ENCODE measurements around the gene SLC13A3. TPM values are rescaled to one million over a fixed set of nuclear protein-coding genes. Genes with fewer than 3 reads are reported as not detected.

SLC13A3 gene
- total and polyA plus RNA-seq, 12 donors, result 0.13 to 1.2 (median 0.58) TPM

DNA sequence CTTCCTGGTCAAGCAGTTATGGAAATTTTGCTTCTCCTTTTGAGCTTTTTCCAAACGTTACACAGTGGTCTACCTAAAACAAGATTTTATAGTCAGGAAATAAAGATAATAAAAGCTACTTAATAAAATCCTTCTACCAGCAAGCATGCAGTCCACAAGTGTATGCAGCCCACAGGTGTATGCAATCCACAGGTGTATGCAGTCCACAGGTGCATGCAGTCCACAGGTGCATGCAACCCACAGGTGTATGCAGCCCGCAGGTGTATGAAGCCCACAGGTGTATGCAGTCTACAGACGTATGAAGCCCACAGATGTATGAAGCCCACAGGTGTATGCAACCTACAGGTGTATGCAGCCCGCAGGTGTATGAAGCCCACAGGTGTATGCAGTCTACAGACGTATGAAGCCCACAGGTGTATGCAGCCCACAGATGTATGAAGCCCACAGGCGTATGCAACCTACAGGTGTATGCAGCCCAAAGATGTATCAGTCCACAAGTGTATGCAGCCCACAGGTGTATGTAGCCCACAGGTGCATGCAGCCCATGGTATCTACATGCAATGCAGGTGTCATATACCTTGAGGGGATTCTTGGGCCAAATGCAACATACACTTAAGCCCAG is 74.4 kb downstream of the SLC13A3 start:
- WGBS, 2 donors, result 80 to 85% methylated on average over 6 of the region's 6 CpGs
- TF ChIP-seq CTCF (IDR thresholded peaks at IDR 0.05), result no peak
- ATAC-seq (peak in 1 of 8 donors; percentile 42), DNase-seq (no peak)
- H3K4me3 ChIP-seq, result no peak overlapping the region
- H3K27me3 ChIP-seq, result no peaks in the 10 kb centered on the region
- H3K4me1 ChIP-seq, result peaks cover 0 to 12% (median 3%) of the 10 kb centered on the region in 9 donors
- no peaks in the 10 kb centered on the region for H3K36me3 ChIP-seq
- intact Hi-C loops (cut with DNase I), result no loop called here
- no peak overlapping the region for H3K27ac ChIP-seq
- H3K9me3 ChIP-seq, result no peaks in the 10 kb centered on the region

DNA sequence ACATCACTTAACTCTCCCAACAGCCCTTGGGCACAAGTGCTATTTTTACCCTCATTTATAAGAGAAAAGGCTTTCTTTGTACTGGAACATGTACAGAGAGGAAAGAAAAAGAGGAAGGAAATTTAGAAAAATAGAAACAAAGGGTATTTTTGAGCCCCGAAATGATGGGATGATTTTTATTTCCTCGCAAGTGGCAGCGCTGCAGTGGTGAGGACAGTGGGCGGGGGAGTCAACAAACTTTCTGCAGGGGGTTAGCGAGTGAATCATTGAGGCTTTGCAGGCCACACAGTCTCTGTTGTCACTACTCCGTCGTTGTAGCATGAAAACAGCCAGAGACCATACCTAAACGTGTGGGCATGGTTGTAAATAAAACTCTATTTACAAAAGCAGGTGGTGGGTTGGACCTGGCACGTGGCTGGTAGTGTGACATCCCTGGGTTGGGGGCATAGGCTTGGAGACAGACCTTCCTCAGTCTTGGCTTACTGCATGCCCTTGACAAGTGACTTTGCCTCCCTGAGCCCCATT is 75.3 kb downstream of the SLC13A3 start:
- Histone ChIP-seq H3K4me3 (no peak overlapping the region), H3K9me3 (no peaks in the 10 kb centered on the region), H3K4me1 (peaks cover 0 to 14% (median 3%) of the 10 kb centered on the region in 9 donors), H3K36me3 (no peaks in the 10 kb centered on the region), H3K27ac (no peak overlapping the region), H3K27me3 (no peaks in the 10 kb centered on the region)
- no peak for TF ChIP-seq CTCF (IDR thresholded peaks at IDR 0.05)
- ATAC-seq (no peak), DNase-seq (no peak)
- intact Hi-C loops (cut with DNase I), result no loop called here
- WGBS, 2 donors, result 56 to 57% methylated on average over 9 of the region's 9 CpGs

- 87 to 91% methylated on average over 5 of the region's 5 CpGs for WGBS, 2 donors
- Histone ChIP-seq H3K9me3 (no peaks in the 10 kb centered on the region), H3K4me3 (no peak overlapping the region), H3K27me3 (no peaks in the 10 kb centered on the region), H3K36me3 (no peaks in the 10 kb centered on the region), H3K27ac (no peak overlapping the region), H3K4me1 (peaks cover 0 to 14% (median 3%) of the 10 kb centered on the region in 9 donors)
- no peak for ATAC-seq
- TF ChIP-seq CTCF (IDR thresholded peaks at IDR 0.05), result no peak
- DNase-seq, result no peak
- intact Hi-C loops (cut with DNase I), result no loop called here
These were observed 75.9 kb downstream of the SLC13A3 start for GRCh38 chr20:46575394-46575793.

GRCh38 chr20:46573788-46574584 is 77.3 kb downstream of the SLC13A3 start:
- DNase-seq, result no peak
- H3K4me1 ChIP-seq, result peaks cover 0 to 16% (median 5%) of the 10 kb centered on the region in 9 donors
- no peak overlapping the region for H3K27ac ChIP-seq
- H3K9me3 ChIP-seq, result no peaks in the 10 kb centered on the region
- 84 to 87% methylated on average over 19 of the region's 19 CpGs for whole genome bisulfite sequencing, 2 donors
- no peak overlapping the region for H3K4me3 ChIP-seq
- no peak for ATAC-seq
- no peak for TF ChIP-seq CTCF (IDR thresholded peaks at IDR 0.05)
- no peaks in the 10 kb centered on the region for H3K27me3 ChIP-seq
- H3K36me3 ChIP-seq, result no peaks in the 10 kb centered on the region
- intact Hi-C loops (cut with DNase I), result no loop called here

Measured in heart right ventricle (tissue), 16 donors.